MM.1S (cell line): ENCODE results near the gene VSIG4.

Experiments
- CTCF ChIP-seq: fragments of 300-600 bp; sonication (generic); IDR thresholded peaks from 2 replicates; pipeline ENCODE4 v1.5.1; 2016; ENCODE audit warnings: antibody characterized with exemption, low read length, mixed read lengths
- EZH2 ChIP-seq: fragments of 300-600 bp; sonication (generic); optimal IDR thresholded peaks from 2 replicates; pipeline ENCODE3; 2017; ENCODE audit warnings: low read depth, mild to moderate bottlenecking, antibody characterized with exemption, low read length, mixed read lengths
- EZH2phosphoT487 ChIP-seq: fragments of 300-600 bp; sonication (generic); IDR thresholded peaks from 2 replicates; pipeline ENCODE4 v1.6.1; 2018; ENCODE audit warnings: antibody characterized with exemption, low read length

- TF ChIP-seq CTCF (no peak), EZH2 (no peak), EZH2phosphoT487 (no peak)
Measured at GRCh38 chrX:65990702-65991101, 49.2 kb downstream of the VSIG4 start.
